ENCODE data around the gene MEGF6.

The MEGF6 gene

DNA sequence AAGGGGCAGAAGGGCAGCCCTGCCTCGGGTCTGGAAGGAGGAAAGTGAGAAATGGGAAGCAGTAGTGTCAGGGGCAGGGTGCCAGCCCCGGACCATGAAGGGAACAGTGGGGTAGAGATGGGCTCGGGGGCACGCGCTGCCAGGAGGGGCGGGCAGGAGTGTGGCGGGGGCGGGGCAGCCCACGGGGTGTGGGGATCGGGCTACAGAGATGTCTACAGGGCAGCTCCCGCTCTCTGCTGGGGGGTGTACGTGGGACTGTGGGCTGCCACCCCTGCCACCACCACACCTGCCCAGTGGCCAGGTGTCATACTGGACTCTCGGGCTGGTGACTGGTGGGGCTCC lies 149.4 kb downstream of the MEGF6 start:
- no peaks in the 10 kb centered on the region for H3K9me3 ChIP-seq (ENCODE audit: control insufficient read depth in 5 of 5, low read length in 5 of 5)
- no peaks in the 10 kb centered on the region for H3K27me3 ChIP-seq (ENCODE audit: control insufficient read depth in 5 of 5, insufficient read depth in 4 of 5, low read length in 5 of 5)
- no peak overlapping the region for H3K9ac ChIP-seq (ENCODE audit: low read length in 5 of 5)
- no peaks in the 10 kb centered on the region for H3K36me3 ChIP-seq (ENCODE audit: control insufficient read depth in 5 of 5, insufficient read depth in 5 of 5, low read length in 5 of 5)
- H3K4me3 ChIP-seq (ENCODE audit: low read depth in 1 of 5, low read length in 5 of 5), result no peak overlapping the region
- no peak overlapping the region for H3K27ac ChIP-seq (ENCODE audit: low read depth, low read length)
- H3K4me1 ChIP-seq (ENCODE audit: control insufficient read depth in 5 of 5, insufficient read depth in 5 of 5, low read length in 5 of 5), result peaks cover 2 to 52% (median 27%) of the 10 kb centered on the region in 5 donors

- Histone ChIP-seq H3K4me3 (ENCODE audit: low read depth in 1 of 5, low read length in 5 of 5) (no peak overlapping the region), H3K27me3 (ENCODE audit: control insufficient read depth in 5 of 5, insufficient read depth in 4 of 5, low read length in 5 of 5) (no peaks in the 10 kb centered on the region), H3K27ac (ENCODE audit: low read depth, low read length) (no peak overlapping the region), H3K4me1 (ENCODE audit: control insufficient read depth in 5 of 5, insufficient read depth in 5 of 5, low read length in 5 of 5) (peaks cover 2 to 54% (median 27%) of the 10 kb centered on the region in 5 donors), H3K9me3 (ENCODE audit: control insufficient read depth in 5 of 5, low read length in 5 of 5) (no peaks in the 10 kb centered on the region), H3K9ac (ENCODE audit: low read length in 5 of 5) (no peak overlapping the region), H3K36me3 (ENCODE audit: control insufficient read depth in 5 of 5, insufficient read depth in 5 of 5, low read length in 5 of 5) (no peaks in the 10 kb centered on the region)
Measured at GRCh38 chr1:3461238-3461933, 149.9 kb downstream of the MEGF6 start.

DNA sequence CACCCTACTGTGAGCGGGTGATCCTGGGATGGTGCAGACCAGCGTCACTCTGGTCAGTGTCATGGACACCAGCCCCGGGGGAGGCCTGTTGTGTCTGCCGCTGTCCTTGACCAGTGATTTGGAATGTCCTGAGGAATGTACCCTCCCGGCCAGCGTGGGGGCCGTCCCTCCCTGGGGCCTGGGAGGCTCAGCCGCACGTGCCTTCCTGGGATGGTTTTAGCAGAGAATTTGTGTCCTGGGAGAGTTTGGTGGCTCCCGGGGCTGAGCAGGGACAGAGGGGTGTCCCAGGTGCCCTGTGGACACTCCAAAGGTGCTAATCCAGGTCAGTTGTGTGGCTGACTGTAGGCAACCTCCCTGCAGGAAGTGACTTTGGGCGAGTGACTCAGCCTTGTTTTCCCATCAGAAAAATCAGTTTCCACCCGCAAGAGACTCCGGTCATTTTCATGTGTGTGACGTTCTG lies 150.6 kb downstream of the MEGF6 start:
- no peaks in the 10 kb centered on the region for H3K36me3 ChIP-seq (ENCODE audit: control insufficient read depth in 5 of 5, insufficient read depth in 5 of 5, low read length in 5 of 5)
- H3K27me3 ChIP-seq (ENCODE audit: control insufficient read depth in 5 of 5, insufficient read depth in 4 of 5, low read length in 5 of 5), result no peaks in the 10 kb centered on the region
- H3K27ac ChIP-seq (ENCODE audit: low read depth, low read length), result no peak overlapping the region
- peaks cover 2 to 61% (median 27%) of the 10 kb centered on the region in 5 donors for H3K4me1 ChIP-seq (ENCODE audit: control insufficient read depth in 5 of 5, insufficient read depth in 5 of 5, low read length in 5 of 5)
- no peak overlapping the region for H3K9ac ChIP-seq (ENCODE audit: low read length in 5 of 5)
- no peaks in the 10 kb centered on the region for H3K9me3 ChIP-seq (ENCODE audit: control insufficient read depth in 5 of 5, low read length in 5 of 5)
- H3K4me3 ChIP-seq (ENCODE audit: low read depth in 1 of 5, low read length in 5 of 5), result no peak overlapping the region

DNA sequence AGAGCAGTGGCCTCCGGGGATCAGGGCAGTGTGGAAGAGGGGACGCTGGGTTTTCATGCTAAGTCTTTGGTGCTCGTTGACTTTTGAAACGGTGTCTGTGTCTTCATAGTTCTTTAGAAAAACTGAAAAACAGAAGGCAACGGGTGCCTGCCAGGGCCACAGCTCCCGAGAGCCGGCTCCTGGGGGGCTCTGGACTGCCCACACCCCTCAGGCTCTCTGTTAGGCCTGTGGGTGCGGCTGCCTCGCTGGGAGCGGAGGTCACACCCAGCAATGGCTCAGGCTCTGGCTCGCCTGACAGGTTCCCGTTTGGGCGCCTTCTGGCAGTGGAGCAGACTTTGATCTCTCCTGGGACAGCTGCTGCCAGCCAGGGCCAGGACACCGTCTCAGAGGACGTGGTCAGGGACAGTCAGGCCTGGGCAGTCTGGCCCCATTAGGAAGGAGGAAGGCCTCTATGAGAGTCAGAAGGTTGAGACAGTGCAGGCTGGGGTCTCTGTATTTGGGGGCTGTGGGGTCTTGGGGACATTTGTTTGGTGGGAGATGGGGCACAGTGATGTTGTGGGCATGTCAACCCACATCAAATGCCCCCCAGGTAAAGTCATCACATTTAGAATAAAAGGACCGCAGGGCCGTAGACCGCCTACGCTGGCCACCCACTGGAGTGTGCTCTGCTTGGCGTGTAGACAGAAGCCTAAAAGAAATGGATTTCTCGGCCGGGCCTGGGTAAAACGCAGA lies 151.2 kb downstream of the MEGF6 start:
- Histone ChIP-seq H3K9me3 (ENCODE audit: control insufficient read depth in 5 of 5, low read length in 5 of 5) (no peaks in the 10 kb centered on the region), H3K4me1 (ENCODE audit: control insufficient read depth in 5 of 5, insufficient read depth in 5 of 5, low read length in 5 of 5) (peaks cover 2 to 67% (median 30%) of the 10 kb centered on the region in 5 donors), H3K27ac (ENCODE audit: low read depth, low read length) (no peak overlapping the region), H3K36me3 (ENCODE audit: control insufficient read depth in 5 of 5, insufficient read depth in 5 of 5, low read length in 5 of 5) (no peaks in the 10 kb centered on the region), H3K27me3 (ENCODE audit: control insufficient read depth in 5 of 5, insufficient read depth in 4 of 5, low read length in 5 of 5) (no peaks in the 10 kb centered on the region), H3K4me3 (ENCODE audit: low read depth in 1 of 5, low read length in 5 of 5) (no peak overlapping the region), H3K9ac (ENCODE audit: low read length in 5 of 5) (peak overlapping the region in 1 of 5 donors; percentile 5)

GRCh38 chr1:3459051-3459908 lies 152.0 kb downstream of the MEGF6 start:
- no peaks in the 10 kb centered on the region for H3K9me3 ChIP-seq (ENCODE audit: control insufficient read depth in 5 of 5, low read length in 5 of 5)
- no peak overlapping the region for H3K27ac ChIP-seq (ENCODE audit: low read depth, low read length)
- H3K27me3 ChIP-seq (ENCODE audit: control insufficient read depth in 5 of 5, insufficient read depth in 4 of 5, low read length in 5 of 5), result no peaks in the 10 kb centered on the region
- no peaks in the 10 kb centered on the region for H3K36me3 ChIP-seq (ENCODE audit: control insufficient read depth in 5 of 5, insufficient read depth in 5 of 5, low read length in 5 of 5)
- no peak overlapping the region for H3K4me3 ChIP-seq (ENCODE audit: low read depth in 1 of 5, low read length in 5 of 5)
- peaks cover 2 to 69% (median 32%) of the 10 kb centered on the region in 5 donors for H3K4me1 ChIP-seq (ENCODE audit: control insufficient read depth in 5 of 5, insufficient read depth in 5 of 5, low read length in 5 of 5)
- peak overlapping the region in 1 of 5 donors; percentile 5 for H3K9ac ChIP-seq (ENCODE audit: low read length in 5 of 5)

GRCh38 chr1:3457910-3458883 lies 153.1 kb downstream of the MEGF6 start:
- H3K4me1 ChIP-seq (ENCODE audit: control insufficient read depth in 5 of 5, insufficient read depth in 5 of 5, low read length in 5 of 5), result peaks cover 2 to 79% (median 36%) of the 10 kb centered on the region in 5 donors
- H3K4me3 ChIP-seq (ENCODE audit: low read depth in 1 of 5, low read length in 5 of 5), result peak overlapping the region in 1 of 5 donors; percentile 22
- no peak overlapping the region for H3K27ac ChIP-seq (ENCODE audit: low read depth, low read length)
- H3K9me3 ChIP-seq (ENCODE audit: control insufficient read depth in 5 of 5, low read length in 5 of 5), result no peaks in the 10 kb centered on the region
- H3K9ac ChIP-seq (ENCODE audit: low read length in 5 of 5), result peak overlapping the region in 1 of 5 donors; percentile 47
- H3K36me3 ChIP-seq (ENCODE audit: control insufficient read depth in 5 of 5, insufficient read depth in 5 of 5, low read length in 5 of 5), result no peaks in the 10 kb centered on the region
- peaks cover 2 to 8% (median 7%) of the 10 kb centered on the region in 5 donors for H3K27me3 ChIP-seq (ENCODE audit: control insufficient read depth in 5 of 5, insufficient read depth in 4 of 5, low read length in 5 of 5)

DNA sequence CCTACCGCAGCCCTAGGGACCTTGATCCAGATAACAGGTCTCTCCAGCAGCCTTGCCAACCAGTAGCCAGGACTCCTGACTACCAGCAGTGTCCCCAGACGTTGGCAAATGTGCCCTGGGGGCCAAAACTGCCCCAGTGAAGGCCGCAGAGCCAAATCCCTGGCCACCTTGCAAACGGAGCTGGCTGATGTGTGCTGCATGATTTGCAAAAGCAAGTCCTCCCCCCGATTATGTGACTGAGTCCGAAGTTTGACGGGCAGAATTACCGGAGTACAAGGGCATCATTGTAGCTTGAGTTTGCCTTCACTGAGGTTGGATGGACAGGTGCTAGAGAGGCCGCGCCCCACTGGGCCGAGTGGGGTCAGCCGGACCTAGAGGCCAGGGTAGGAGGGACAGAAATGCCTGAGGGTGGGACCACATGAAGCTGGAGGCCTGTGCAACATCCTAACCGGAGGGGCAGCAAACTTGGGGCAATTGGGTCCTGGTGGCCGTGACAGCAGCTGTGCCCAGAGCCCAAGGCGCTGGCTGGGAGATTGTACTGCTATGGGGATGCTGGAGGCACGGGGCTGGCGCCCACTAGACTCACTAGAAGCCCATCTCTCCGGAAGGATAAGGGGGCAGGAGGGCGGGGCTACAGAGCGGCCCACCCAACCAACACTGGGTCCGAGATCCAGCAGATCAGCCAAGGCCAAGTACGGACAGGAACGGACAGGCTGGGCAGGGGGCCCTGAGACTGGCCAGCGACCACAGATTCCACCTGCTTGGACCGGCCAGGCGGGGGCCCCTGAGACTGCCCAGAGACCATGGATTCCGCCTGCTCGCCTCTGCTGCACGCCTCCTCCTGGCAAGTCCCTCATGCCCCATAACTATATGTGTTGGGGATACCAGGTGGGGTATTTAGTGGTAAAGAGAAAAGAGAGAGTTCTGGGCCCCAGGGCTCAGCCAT lies 154.1 kb downstream of the MEGF6 start:
- Histone ChIP-seq H3K4me3 (ENCODE audit: low read depth in 1 of 5, low read length in 5 of 5) (peak overlapping the region in 1 of 5 donors; percentile 22), H3K27ac (ENCODE audit: low read depth, low read length) (no peak overlapping the region), H3K9ac (ENCODE audit: low read length in 5 of 5) (peak overlapping the region in 1 of 5 donors; percentile 47), H3K36me3 (ENCODE audit: control insufficient read depth in 5 of 5, insufficient read depth in 5 of 5, low read length in 5 of 5) (no peaks in the 10 kb centered on the region), H3K9me3 (ENCODE audit: control insufficient read depth in 5 of 5, low read length in 5 of 5) (no peaks in the 10 kb centered on the region), H3K27me3 (ENCODE audit: control insufficient read depth in 5 of 5, insufficient read depth in 4 of 5, low read length in 5 of 5) (peaks cover 10 to 16% (median 11%) of the 10 kb centered on the region in 5 donors), H3K4me1 (ENCODE audit: control insufficient read depth in 5 of 5, insufficient read depth in 5 of 5, low read length in 5 of 5) (peaks cover 2 to 79% (median 36%) of the 10 kb centered on the region in 5 donors)

DNA sequence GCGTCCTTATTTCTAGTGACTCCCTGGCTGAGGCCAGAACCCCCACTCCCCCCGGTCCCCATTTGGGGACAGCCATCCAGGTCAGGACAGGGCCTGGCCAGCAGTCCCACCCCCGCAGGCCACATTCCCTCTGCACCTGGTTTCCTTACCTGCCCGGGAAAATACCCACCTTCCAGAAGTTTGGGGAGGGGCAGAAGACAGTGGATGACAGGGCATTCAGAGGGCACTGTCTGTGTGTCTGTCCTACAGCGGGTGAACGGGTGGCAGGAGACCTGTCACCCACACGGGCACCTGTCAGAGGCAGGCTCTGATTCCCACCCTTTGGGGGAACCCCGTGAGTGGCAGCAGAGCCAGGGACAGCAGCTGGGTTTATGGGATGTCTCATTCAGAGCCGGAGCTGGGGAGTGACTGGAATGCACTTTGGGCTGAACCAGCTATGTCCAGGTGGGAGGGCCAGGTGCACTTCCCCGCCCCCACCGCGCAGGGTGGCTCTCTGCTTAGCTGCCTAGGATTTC lies 154.8 kb downstream of the MEGF6 start:
- Histone ChIP-seq H3K4me1 (ENCODE audit: control insufficient read depth in 5 of 5, insufficient read depth in 5 of 5, low read length in 5 of 5) (peaks cover 2 to 76% (median 36%) of the 10 kb centered on the region in 5 donors), H3K27ac (ENCODE audit: low read depth, low read length) (no peak overlapping the region), H3K9me3 (ENCODE audit: control insufficient read depth in 5 of 5, low read length in 5 of 5) (no peaks in the 10 kb centered on the region), H3K9ac (ENCODE audit: low read length in 5 of 5) (peak overlapping the region in 1 of 5 donors; percentile 3), H3K27me3 (ENCODE audit: control insufficient read depth in 5 of 5, insufficient read depth in 4 of 5, low read length in 5 of 5) (peaks cover 13 to 16% (median 14%) of the 10 kb centered on the region in 5 donors), H3K36me3 (ENCODE audit: control insufficient read depth in 5 of 5, insufficient read depth in 5 of 5, low read length in 5 of 5) (no peaks in the 10 kb centered on the region), H3K4me3 (ENCODE audit: low read depth in 1 of 5, low read length in 5 of 5) (no peak overlapping the region)
